ENCODE data around the gene MYO16. TPM values are rescaled to one million over a fixed set of nuclear protein-coding genes. Genes with fewer than 3 reads are reported as not detected.

Gene MYO16
- total and polyA plus RNA-seq, 12 donors = 0.29 to 5.9 (median 1.4) TPM

DNA sequence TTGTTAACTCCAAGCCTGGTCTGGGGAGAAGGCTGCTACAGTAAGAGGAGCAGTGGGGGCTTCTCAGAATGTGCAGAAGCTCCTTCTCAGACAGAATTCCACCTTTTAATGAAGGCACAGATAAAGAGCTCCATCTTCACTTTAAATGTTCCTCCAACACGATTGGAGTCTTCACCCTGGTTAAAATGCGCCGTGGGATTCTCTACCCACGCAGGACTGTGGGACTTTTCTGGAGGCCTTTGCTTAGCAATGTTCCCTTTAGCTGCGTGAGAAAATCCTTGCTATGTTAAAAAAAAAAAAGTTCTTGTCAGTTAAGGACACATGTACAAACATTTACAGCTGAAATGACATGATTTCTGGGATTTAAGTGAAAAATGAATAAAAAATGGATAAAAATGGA lies 546.3 kb downstream of the MYO16 start:
- Histone ChIP-seq H3K27ac (no peak overlapping the region), H3K9me3 (no peaks in the 10 kb centered on the region), H3K4me3 (no peak overlapping the region), H3K36me3 (no peaks in the 10 kb centered on the region), H3K4me1 (no peaks in the 10 kb centered on the region), H3K27me3 (no peaks in the 10 kb centered on the region)
- 88 to 91% methylated on average over 5 of the region's 5 CpGs for WGBS, 2 donors
- DNase-seq (no peak), ATAC-seq (no peak)
- TF ChIP-seq, protein P1, sequence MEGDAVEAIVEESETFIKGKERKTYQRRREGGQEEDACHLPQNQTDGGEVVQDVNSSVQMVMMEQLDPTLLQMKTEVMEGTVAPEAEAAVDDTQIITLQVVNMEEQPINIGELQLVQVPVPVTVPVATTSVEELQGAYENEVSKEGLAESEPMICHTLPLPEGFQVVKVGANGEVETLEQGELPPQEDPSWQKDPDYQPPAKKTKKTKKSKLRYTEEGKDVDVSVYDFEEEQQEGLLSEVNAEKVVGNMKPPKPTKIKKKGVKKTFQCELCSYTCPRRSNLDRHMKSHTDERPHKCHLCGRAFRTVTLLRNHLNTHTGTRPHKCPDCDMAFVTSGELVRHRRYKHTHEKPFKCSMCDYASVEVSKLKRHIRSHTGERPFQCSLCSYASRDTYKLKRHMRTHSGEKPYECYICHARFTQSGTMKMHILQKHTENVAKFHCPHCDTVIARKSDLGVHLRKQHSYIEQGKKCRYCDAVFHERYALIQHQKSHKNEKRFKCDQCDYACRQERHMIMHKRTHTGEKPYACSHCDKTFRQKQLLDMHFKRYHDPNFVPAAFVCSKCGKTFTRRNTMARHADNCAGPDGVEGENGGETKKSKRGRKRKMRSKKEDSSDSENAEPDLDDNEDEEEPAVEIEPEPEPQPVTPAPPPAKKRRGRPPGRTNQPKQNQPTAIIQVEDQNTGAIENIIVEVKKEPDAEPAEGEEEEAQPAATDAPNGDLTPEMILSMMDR (IDR thresholded peaks at IDR 0.05) = no peak
- intact Hi-C loops (cut with DNase I) = no loop called here

DNA sequence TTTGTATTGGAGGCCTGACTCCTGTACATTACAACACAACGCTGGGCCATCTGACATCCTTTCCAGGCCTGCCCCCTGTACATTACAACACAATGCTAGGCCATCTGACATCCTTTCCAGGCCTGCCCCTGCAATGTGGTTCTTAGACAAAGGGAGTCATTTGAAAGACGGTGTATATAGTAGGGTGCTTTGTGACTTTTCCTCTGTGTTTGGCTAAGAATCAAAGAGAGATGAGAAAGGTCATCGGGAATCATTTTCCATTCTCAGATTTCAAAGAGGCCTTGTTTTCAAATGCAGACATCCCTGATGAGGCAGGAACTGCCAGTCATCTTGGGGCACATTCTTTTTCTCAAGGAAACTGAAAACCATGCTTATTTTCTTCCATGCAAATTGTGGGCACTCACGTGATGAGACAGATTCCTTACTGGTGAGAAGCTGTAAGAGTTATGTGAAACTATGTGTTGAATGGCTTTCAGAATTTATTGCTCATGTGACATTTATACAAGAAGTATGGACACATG lies 551.6 kb downstream of the MYO16 start:
- intact Hi-C loops (cut with DNase I) = no loop called here
- TF ChIP-seq, protein P1 (IDR thresholded peaks at IDR 0.05) = no peak
- WGBS, 2 donors = 69 to 70% methylated on average over 4 of the region's 4 CpGs
- Histone ChIP-seq H3K4me1 (no peaks in the 10 kb centered on the region), H3K9me3 (no peaks in the 10 kb centered on the region), H3K4me3 (no peak overlapping the region), H3K36me3 (no peaks in the 10 kb centered on the region), H3K27ac (no peak overlapping the region), H3K27me3 (no peaks in the 10 kb centered on the region)
- ATAC-seq = no peak
- no peak for DNase-seq

DNA sequence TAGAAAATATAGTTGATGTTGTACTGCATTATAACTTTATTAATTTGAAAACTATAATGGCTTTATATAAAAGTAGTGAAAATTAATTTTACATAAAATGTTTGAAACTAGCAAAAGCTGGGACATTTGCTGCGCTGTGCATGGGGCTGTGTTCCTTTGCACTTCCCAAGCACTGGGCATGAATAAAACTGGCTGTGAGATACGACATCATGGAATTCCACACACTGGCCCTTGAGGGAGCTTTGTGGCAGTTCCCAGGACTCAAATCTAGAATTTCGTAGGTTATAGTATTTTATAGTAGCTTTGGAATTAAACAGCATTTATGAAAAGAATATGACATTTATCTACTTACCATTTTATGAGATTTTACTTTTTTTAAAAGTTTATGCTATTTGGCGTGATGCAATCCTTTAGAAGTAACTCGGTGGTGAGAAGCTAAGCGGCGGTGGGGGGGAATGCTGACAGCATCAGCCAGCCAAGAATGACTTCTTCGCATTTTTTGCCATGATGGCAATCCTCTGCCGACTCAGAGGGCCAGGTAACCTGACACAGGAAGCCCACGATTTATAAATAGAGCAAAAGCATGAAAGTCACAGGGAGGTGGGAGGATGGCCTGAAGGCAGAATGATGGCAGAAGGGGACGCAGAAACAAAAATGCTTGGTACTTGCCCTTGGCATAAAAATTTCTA lies 553.5 kb downstream of the MYO16 start:
- TF ChIP-seq, protein P1 (IDR thresholded peaks at IDR 0.05) = no peak
- Histone ChIP-seq H3K36me3 (no peaks in the 10 kb centered on the region), H3K27ac (no peak overlapping the region), H3K9me3 (no peaks in the 10 kb centered on the region), H3K27me3 (no peaks in the 10 kb centered on the region), H3K4me3 (no peak overlapping the region), H3K4me1 (no peaks in the 10 kb centered on the region)
- ATAC-seq = no peak
- intact Hi-C loops (cut with DNase I) = no loop called here
- WGBS, 2 donors = 71 to 74% methylated on average over 11 of the region's 11 CpGs
- no peak for DNase-seq

DNA sequence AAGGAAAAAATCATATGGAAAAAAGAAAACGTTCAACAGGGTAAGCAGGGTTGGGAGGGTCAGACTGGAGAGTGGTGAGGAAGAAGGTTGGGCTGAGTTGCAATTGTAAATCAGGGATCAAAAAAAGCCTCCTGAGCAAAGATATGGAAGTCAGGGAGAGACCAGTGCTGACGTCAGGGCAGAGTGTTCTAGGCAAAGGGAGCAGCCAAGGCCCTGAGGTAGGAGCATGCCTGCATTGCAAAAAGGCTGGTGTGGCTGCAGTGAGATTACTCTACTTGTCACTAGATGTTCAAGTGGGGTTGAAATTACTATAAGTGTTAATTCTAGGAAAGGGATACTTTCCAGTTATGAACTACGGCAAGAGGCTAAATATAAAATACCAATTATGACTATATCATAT lies 562.0 kb downstream of the MYO16 start:
- Histone ChIP-seq H3K4me3 (no peak overlapping the region), H3K36me3 (no peaks in the 10 kb centered on the region), H3K4me1 (peaks cover 0 to 8% (median 0%) of the 10 kb centered on the region in 9 donors), H3K27me3 (no peaks in the 10 kb centered on the region), H3K9me3 (no peaks in the 10 kb centered on the region), H3K27ac (peak overlapping the region in 7 of 10 donors; percentile 11 to 71 (median 58))
- intact Hi-C loops (cut with DNase I) = loop anchor here in 1 of 10 donors (2.0 kb wide), 1 partner anchor 51 kb away; no protein-coding TSS in a partner anchor
- DNase-seq (peak; percentile 16 to 42), ATAC-seq (peak in 6 of 8 donors; percentile 71 to 99 (median 98))
- 28 to 42% methylated on average over 3 of the region's 3 CpGs for WGBS, 2 donors
- TF ChIP-seq, protein P1 (IDR thresholded peaks at IDR 0.05) = no peak
